H9 (cell line): ENCODE results near the gene TMEM239. TPM values are rescaled to one million over a fixed set of nuclear protein-coding genes. Genes with fewer than 3 reads are reported as not detected.

ENCODE experiments used
- DNase-seq: peaks from one replicate; pipeline ENCODE4 v3.0.0-alpha.2; 2017
- H2AFZ ChIP-seq: one replicate; pipeline ENCODE4 v1.6.1; 2013; ENCODE audit warnings: mild to moderate bottlenecking, low read length, control low read depth, moderate library complexity
- H2AK5ac ChIP-seq: 2 replicates; pipeline ENCODE4 v1.6.1; 2013; ENCODE audit warnings: low read length, control low read depth, mixed read lengths; ENCODE audit not compliant: insufficient read length
- H2BK120ac ChIP-seq: one replicate; pipeline ENCODE4 v1.6.1; 2013; ENCODE audit warnings: low read depth, mild to moderate bottlenecking, low read length, control low read depth, inconsistent platforms; ENCODE audit not compliant: poor library complexity, severe bottlenecking
- H2BK12ac ChIP-seq: 2 replicates; pipeline ENCODE4 v1.6.1; 2013; ENCODE audit warnings: low read length, control low read depth, mixed read lengths, low read depth; ENCODE audit not compliant: insufficient read length
- H2BK15ac ChIP-seq: 2 replicates; pipeline ENCODE4 v1.6.1; 2013; ENCODE audit warnings: low read depth, low read length, control low read depth
- H2BK20ac ChIP-seq: one replicate; pipeline ENCODE4 v1.6.1; 2013; ENCODE audit warnings: low read depth, mild to moderate bottlenecking, low read length, control low read depth, inconsistent platforms; ENCODE audit not compliant: poor library complexity, severe bottlenecking
- H2BK5ac ChIP-seq: 2 replicates; pipeline ENCODE4 v1.6.1; 2013; ENCODE audit warnings: low read length, control low read depth, mixed read lengths; ENCODE audit not compliant: insufficient read length
- H3K14ac ChIP-seq: 2 replicates; pipeline ENCODE4 v1.6.1; 2013; ENCODE audit warnings: low read length, control low read depth; ENCODE audit not compliant: insufficient read depth
- H3K18ac ChIP-seq: 2 replicates; pipeline ENCODE4 v1.6.1; 2013; ENCODE audit warnings: low read depth, mild to moderate bottlenecking, mixed read lengths, low read length, control low read depth; ENCODE audit not compliant: insufficient read length
- H3K23ac ChIP-seq: 2 replicates; pipeline ENCODE4 v1.6.1; 2013; ENCODE audit warnings: low read length, control low read depth, mixed read lengths, low read depth; ENCODE audit not compliant: insufficient read length
- H3K23me2 ChIP-seq: 2 replicates; pipeline ENCODE4 v1.6.1; 2013; ENCODE audit warnings: low read depth, mild to moderate bottlenecking, mixed read lengths, low read length, control low read depth; ENCODE audit not compliant: insufficient read length, poor library complexity, severe bottlenecking
- H3K27ac ChIP-seq: 2 replicates; pipeline ENCODE4 v1.5.1; 2013; ENCODE audit warnings: low read length, control low read depth, mixed read lengths, low read depth; ENCODE audit not compliant: insufficient read length
- H3K27me3 ChIP-seq: 2 replicates; pipeline ENCODE4 v1.6.1; 2013; ENCODE audit warnings: low read length, control low read depth, inconsistent platforms; ENCODE audit not compliant: insufficient read depth
- H3K4ac ChIP-seq: 2 replicates; pipeline ENCODE4 v1.6.1; 2013; ENCODE audit warnings: low read depth, mild to moderate bottlenecking, control low read depth, inconsistent platforms, low read length, moderate library complexity
- H3K4me1 ChIP-seq: 2 replicates; pipeline ENCODE4 v1.6.1; 2013; ENCODE audit warnings: low read length, control low read depth, inconsistent platforms; ENCODE audit not compliant: insufficient read depth
- H3K4me2 ChIP-seq: 2 replicates; pipeline ENCODE4 v1.6.1; 2013; ENCODE audit warnings: low read length, control low read depth, mixed read lengths; ENCODE audit not compliant: insufficient read length, insufficient read depth
- H3K56ac ChIP-seq: 2 replicates; pipeline ENCODE4 v1.6.1; 2013; ENCODE audit warnings: low read depth, mild to moderate bottlenecking, mixed read lengths, low read length, control low read depth; ENCODE audit not compliant: insufficient read length
- H3K79me1 ChIP-seq: 2 replicates; pipeline ENCODE4 v1.6.1; 2013; ENCODE audit warnings: low read depth, mild to moderate bottlenecking, moderate library complexity, low read length, control low read depth, inconsistent platforms; ENCODE audit not compliant: insufficient read depth, poor library complexity, severe bottlenecking
- H3K79me2 ChIP-seq: 2 replicates; pipeline ENCODE4 v1.6.1; 2013; ENCODE audit warnings: low read length, control low read depth, inconsistent platforms; ENCODE audit not compliant: insufficient read depth
- H3K9ac ChIP-seq: 2 replicates; pipeline ENCODE4 v1.6.1; 2013; ENCODE audit warnings: low read length, control low read depth, mixed read lengths; ENCODE audit not compliant: insufficient read length; ENCODE audit errors: extremely low read depth
- H3K9me3 ChIP-seq: one replicate; pipeline ENCODE4 v1.6.1; 2013; ENCODE audit warnings: low read depth, low read length, inconsistent platforms; ENCODE audit not compliant: control insufficient read depth
- H3T11ph ChIP-seq: one replicate; pipeline ENCODE4 v1.6.1; 2013; ENCODE audit warnings: mild to moderate bottlenecking, low read length, control low read depth, inconsistent platforms
- H4K20me1 ChIP-seq: one replicate; pipeline ENCODE4 v1.6.1; 2013; ENCODE audit not compliant: control insufficient read depth, insufficient read length, insufficient read depth
- H4K5ac ChIP-seq: 2 replicates; pipeline ENCODE4 v1.6.1; 2013; ENCODE audit warnings: low read depth, mild to moderate bottlenecking, mixed read lengths, low read length, control low read depth; ENCODE audit not compliant: insufficient read length
- H4K8ac ChIP-seq: replicated peaks from 2 replicates; pipeline ENCODE4 v1.6.1; 2013; ENCODE audit warnings: low read length, control low read depth, mixed read lengths, low read depth; ENCODE audit not compliant: insufficient read length
- H4K91ac ChIP-seq: 2 replicates; pipeline ENCODE4 v1.6.1; 2013; ENCODE audit warnings: low read depth, mild to moderate bottlenecking, moderate library complexity, mixed read lengths, low read length, control low read depth; ENCODE audit not compliant: insufficient read length
- H3K27ac Mint-ChIP-seq, 3 experiments: 2 replicates in 2 of 3; 3 replicates in 1 of 3; pipeline ENCODE4 v1.8.0; 2020 to 2021; ENCODE audit warnings: mixed read lengths in 3 of 3, mild to moderate bottlenecking in 1 of 3, moderate library complexity in 1 of 3
- H3K27me3 Mint-ChIP-seq: 2 replicates; pipeline ENCODE4 v1.8.0; 2021; ENCODE audit warnings: low read depth, mild to moderate bottlenecking, moderate library complexity, mixed read lengths
- H3K36me3 Mint-ChIP-seq, 3 experiments: 2 replicates in 2 of 3; 3 replicates in 1 of 3; pipeline ENCODE4 v1.8.0; 2020 to 2021; ENCODE audit warnings: low read depth in 3 of 3, mixed read lengths in 3 of 3; ENCODE audit not compliant: insufficient read depth in 1 of 3
- H3K4me1 Mint-ChIP-seq, 2 experiments: 2 replicates each; pipeline ENCODE4 v1.8.0; 2020; ENCODE audit warnings: mixed read lengths in 2 of 2
- H3K4me3 Mint-ChIP-seq, 2 experiments: 2 replicates in 1 of 2; 3 replicates in 1 of 2; pipeline ENCODE4 v1.8.0; 2020 to 2021; ENCODE audit warnings: mild to moderate bottlenecking in 2 of 2, mixed read lengths in 2 of 2, moderate library complexity in 1 of 2
- H3K9me3 Mint-ChIP-seq, 2 experiments: 2 replicates in 1 of 2; 3 replicates in 1 of 2; pipeline ENCODE4 v1.8.0; 2020; ENCODE audit warnings: mild to moderate bottlenecking in 2 of 2, mixed read lengths in 2 of 2, moderate library complexity in 1 of 2
- WGBS: extraction: QIAGEN DNeasy Blood & Tissue Kit; methylation state at CpG from one replicate; pipeline ENCODE4 v1.1.7; 2013; ENCODE audit warnings: missing lambda C conversion rate, low lambda C conversion rate, mixed read lengths; ENCODE audit not compliant: insufficient read length; ENCODE audit errors: extremely low coverage; 5-methylcytosine and 5-hydroxymethylcytosine counted together
- total RNA-seq: library from RNA; stranded (reverse); gene quantifications from 2 replicates; pipeline ENCODE4 v1.2.1, GENCODE V29; 2021
- TF ChIP-seq, protein P1 (sequence below): fragments of 200-600 bp; sonication (generic); conservative IDR thresholded peaks from 3 replicates; pipeline ENCODE4 v1.8.0; 2021; ENCODE audit warnings: antibody characterized with exemption, mild to moderate bottlenecking

TMEM239 gene
- total RNA-seq, 1 experiment from 2014 or later = not detected

DNA sequence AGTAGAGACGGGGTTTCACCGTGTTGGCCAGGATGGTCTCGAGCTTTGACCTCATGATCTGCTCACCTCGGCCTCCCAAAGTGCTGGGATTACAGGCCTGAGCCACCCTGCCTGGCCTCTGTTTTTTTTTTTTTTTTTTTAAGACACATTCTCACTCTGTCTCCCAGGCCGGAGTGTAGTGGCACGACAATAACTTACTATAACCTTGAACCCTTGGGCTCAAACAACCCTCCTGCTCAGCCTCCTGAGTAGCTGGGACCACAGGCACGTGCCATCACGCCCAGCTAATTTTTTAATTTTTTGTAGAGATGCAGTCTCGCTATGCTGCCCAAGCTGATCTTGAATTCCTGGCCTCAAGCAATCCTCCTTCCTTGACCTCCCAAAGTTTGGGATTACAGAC lies 42.4 kb upstream of the TMEM239 start:
- Histone ChIP-seq H2BK12ac (no peak overlapping the region), H3K27ac (no peak overlapping the region), H3K14ac (no peak overlapping the region), H2AK5ac (no peak overlapping the region), H3K18ac (no peak overlapping the region), H2BK20ac (no peak overlapping the region), H4K20me1 (no peaks in the 10 kb centered on the region), H3K4me1 (no peaks in the 10 kb centered on the region), H2AFZ (no peak overlapping the region), H2BK15ac (no peak overlapping the region), H4K8ac (no peak overlapping the region), H3K4me2 (no peak overlapping the region), H3K79me1 (no peaks in the 10 kb centered on the region), H4K91ac (no peak overlapping the region), H3K79me2 (no peaks in the 10 kb centered on the region), H3T11ph (no peak overlapping the region), H2BK120ac (no peak overlapping the region), H3K23ac (no peak overlapping the region), H3K23me2 (no peaks in the 10 kb centered on the region), H3K56ac (no peak overlapping the region), H4K5ac (no peak overlapping the region), H3K4ac (no peak overlapping the region), H3K9me3 (no peaks in the 10 kb centered on the region), H2BK5ac (no peak overlapping the region), H3K9ac (no peak overlapping the region), H3K27me3 (no peaks in the 10 kb centered on the region)
- H3K27ac Mint-ChIP-seq = no peak overlapping the region
- H3K27me3 Mint-ChIP-seq = peaks cover 30% of the 10 kb centered on the region
- TF ChIP-seq, protein P1, sequence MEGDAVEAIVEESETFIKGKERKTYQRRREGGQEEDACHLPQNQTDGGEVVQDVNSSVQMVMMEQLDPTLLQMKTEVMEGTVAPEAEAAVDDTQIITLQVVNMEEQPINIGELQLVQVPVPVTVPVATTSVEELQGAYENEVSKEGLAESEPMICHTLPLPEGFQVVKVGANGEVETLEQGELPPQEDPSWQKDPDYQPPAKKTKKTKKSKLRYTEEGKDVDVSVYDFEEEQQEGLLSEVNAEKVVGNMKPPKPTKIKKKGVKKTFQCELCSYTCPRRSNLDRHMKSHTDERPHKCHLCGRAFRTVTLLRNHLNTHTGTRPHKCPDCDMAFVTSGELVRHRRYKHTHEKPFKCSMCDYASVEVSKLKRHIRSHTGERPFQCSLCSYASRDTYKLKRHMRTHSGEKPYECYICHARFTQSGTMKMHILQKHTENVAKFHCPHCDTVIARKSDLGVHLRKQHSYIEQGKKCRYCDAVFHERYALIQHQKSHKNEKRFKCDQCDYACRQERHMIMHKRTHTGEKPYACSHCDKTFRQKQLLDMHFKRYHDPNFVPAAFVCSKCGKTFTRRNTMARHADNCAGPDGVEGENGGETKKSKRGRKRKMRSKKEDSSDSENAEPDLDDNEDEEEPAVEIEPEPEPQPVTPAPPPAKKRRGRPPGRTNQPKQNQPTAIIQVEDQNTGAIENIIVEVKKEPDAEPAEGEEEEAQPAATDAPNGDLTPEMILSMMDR = no peak
- DNase-seq = no peak
- H3K9me3 Mint-ChIP-seq = peaks cover 4 to 6% of the 10 kb centered on the region in 2 experiments; a peak in 1 of 5 replicates
- no CpG with 5 or more reads among the region's 9 CpGs for WGBS
- H3K4me3 Mint-ChIP-seq = no peak overlapping the region
- no peaks in the 10 kb centered on the region for H3K36me3 Mint-ChIP-seq
- H3K4me1 Mint-ChIP-seq = peaks cover 4 to 5% of the 10 kb centered on the region in 2 experiments; a peak in 2 of 4 replicates
